Activated naive CD8-positive, alpha-beta T cell treated with anti-CD3 and anti-CD28 coated beads, Interleukin-2, amount 50 U/mL, for 16 hours (primary cell): ENCODE data around the gene MSANTD1.

ENCODE experiments used
- DNase-seq: peaks from one replicate; pipeline ENCODE4 v3.0.0-alpha.2; 2020; ENCODE audit warnings: low read depth, low spot score

The MSANTD1 gene

GRCh38 chr4:3248811-3249661 is at the start of gene MSANTD1:
Gene MSANTD1 (plus strand): TSS chr4:3249159. CDS start chr4:3249223, 64 bp downstream.
- DNase-seq, result no peak

- DNase-seq, result no peak
These were observed 49.1 kb upstream of the MSANTD1 start for GRCh38 chr4:3199653-3200422.

GRCh38 chr4:3200423-3201090 is 48.4 kb upstream of the MSANTD1 start:
- no peak for DNase-seq

- peak; percentile 21 for DNase-seq
These were observed 46.9 kb upstream of the MSANTD1 start for GRCh38 chr4:3201718-3202702.

- DNase-seq, result no peak
These were observed 45.8 kb upstream of the MSANTD1 start for GRCh38 chr4:3202836-3203820.

- no peak for DNase-seq
These were observed 45.0 kb upstream of the MSANTD1 start for GRCh38 chr4:3203971-3204431.

- no peak for DNase-seq
These were observed 43.0 kb upstream of the MSANTD1 start for GRCh38 chr4:3205995-3206394.

GRCh38 chr4:3206439-3207100 is 42.4 kb upstream of the MSANTD1 start:
- no peak for DNase-seq

GRCh38 chr4:3207531-3208037 is 41.4 kb upstream of the MSANTD1 start:
- DNase-seq, result no peak

GRCh38 chr4:3208826-3209225 is 40.1 kb upstream of the MSANTD1 start:
- DNase-seq, result no peak

GRCh38 chr4:3209551-3210325 is 39.2 kb upstream of the MSANTD1 start:
- DNase-seq, result no peak

- no peak for DNase-seq
These were observed 38.5 kb upstream of the MSANTD1 start for GRCh38 chr4:3210467-3210866.

- no peak for DNase-seq
These were observed 37.1 kb upstream of the MSANTD1 start for GRCh38 chr4:3211866-3212265.

GRCh38 chr4:3212391-3213105 is 36.4 kb upstream of the MSANTD1 start:
- no peak for DNase-seq

- DNase-seq, result no peak
These were observed 35.9 kb upstream of the MSANTD1 start for GRCh38 chr4:3213106-3213425.

- no peak for DNase-seq
These were observed 35.2 kb upstream of the MSANTD1 start for GRCh38 chr4:3213661-3214250.

- no peak for DNase-seq
These were observed 33.7 kb upstream of the MSANTD1 start for GRCh38 chr4:3215256-3215655.
